GM12874 (cell line): ENCODE results near the gene NT5C2.

Source experiments
- TF ChIP-seq, protein P1 (sequence below): IDR thresholded peaks from 2 replicates; pipeline ENCODE4 v1.5.1; 2011; ENCODE audit warnings: low read depth, mild to moderate bottlenecking, control low read depth, low read length, moderate library complexity; ENCODE audit not compliant: insufficient read depth

The NT5C2 gene

GRCh38 chr10:103202319-103202718, 9.2 kb upstream of the NT5C2 start:
- TF ChIP-seq, protein P1, sequence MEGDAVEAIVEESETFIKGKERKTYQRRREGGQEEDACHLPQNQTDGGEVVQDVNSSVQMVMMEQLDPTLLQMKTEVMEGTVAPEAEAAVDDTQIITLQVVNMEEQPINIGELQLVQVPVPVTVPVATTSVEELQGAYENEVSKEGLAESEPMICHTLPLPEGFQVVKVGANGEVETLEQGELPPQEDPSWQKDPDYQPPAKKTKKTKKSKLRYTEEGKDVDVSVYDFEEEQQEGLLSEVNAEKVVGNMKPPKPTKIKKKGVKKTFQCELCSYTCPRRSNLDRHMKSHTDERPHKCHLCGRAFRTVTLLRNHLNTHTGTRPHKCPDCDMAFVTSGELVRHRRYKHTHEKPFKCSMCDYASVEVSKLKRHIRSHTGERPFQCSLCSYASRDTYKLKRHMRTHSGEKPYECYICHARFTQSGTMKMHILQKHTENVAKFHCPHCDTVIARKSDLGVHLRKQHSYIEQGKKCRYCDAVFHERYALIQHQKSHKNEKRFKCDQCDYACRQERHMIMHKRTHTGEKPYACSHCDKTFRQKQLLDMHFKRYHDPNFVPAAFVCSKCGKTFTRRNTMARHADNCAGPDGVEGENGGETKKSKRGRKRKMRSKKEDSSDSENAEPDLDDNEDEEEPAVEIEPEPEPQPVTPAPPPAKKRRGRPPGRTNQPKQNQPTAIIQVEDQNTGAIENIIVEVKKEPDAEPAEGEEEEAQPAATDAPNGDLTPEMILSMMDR, result no peak

GRCh38 chr10:103199488-103199887, 6.4 kb upstream of the NT5C2 start:
- TF ChIP-seq, protein P1, result no peak

DNA sequence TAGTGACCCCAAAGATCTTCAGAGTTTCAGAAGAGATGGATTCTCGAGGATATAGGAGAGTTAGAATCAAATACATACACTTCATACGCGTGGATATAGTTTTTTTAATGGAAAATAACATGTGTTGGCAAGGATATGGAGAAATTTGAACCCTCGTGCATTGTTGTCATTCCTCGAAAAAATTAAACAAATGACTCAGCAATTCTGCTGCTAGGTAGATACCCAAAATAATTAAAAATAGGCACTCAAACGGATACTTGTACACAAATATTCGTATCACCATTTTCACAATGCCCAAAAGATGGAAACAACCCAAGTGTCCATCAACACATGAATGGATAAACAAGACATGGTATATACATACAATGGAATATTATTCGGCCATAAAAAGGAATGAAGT, 5.6 kb upstream of the NT5C2 start:
- TF ChIP-seq, protein P1, result no peak

DNA sequence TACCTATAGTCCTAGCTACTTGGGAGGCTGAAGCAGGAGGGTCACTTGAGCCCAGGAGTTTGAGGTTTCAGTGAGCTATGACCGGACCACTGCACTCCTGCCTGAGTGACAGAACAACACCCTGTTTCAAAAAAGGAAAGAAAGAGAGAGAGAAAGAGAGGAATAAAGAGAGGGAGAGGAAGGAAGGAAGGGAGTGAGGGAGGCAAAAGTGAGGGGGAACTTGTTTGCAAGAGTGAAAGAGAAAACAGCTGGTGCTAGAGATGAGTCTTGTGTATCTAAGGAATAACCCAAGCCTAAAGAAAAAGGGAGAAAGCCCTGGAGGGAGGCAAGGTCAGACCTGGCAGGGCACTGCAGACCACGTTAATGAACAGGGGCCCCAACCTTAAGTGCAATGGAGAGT, 4.8 kb upstream of the NT5C2 start:
- TF ChIP-seq, protein P1, result no peak

GRCh38 chr10:103197174-103197573, 4.1 kb upstream of the NT5C2 start:
- TF ChIP-seq, protein P1, result no peak

GRCh38 chr10:103196516-103196915, 3.4 kb upstream of the NT5C2 start:
- TF ChIP-seq, protein P1, result no peak

- TF ChIP-seq, protein P1, result no peak
Measured at GRCh38 chr10:103193820-103194529, 903 bp upstream of the NT5C2 start.
